Measurements from ENCODE around the gene EEA1. TPM values are rescaled to one million over a fixed set of nuclear protein-coding genes. Genes with fewer than 3 reads are reported as not detected.

Gene EEA1
- total and polyA plus RNA-seq, 4 experiments from 2014 or later: 2.8 to 16.4 (median 16.1) TPM

- intact Hi-C loops (cut with micrococcal nuclease): no loop called here
- H3K4me3 Mint-ChIP-seq: peak overlapping the region in 1 of 8 donors; percentile 32
- no peaks in the 10 kb centered on the region for H3K9me3 ChIP-seq (ENCODE audit: control insufficient read depth in 1 of 2, low read length in 2 of 2)
- POLR2A ChIA-PET (ENCODE audit: partially characterized antibody): no interaction called here
- peaks cover 22 to 32% of the 10 kb centered on the region in 2 donors for H3K36me3 Mint-ChIP-seq
- no peaks in the 10 kb centered on the region for H3K4me1 ChIP-seq (ENCODE audit: insufficient read depth, low read length)
- H3K27ac ChIP-seq (ENCODE audit: low read depth, low read length): no peak overlapping the region
- CTCF ChIA-PET (ENCODE audit: partially characterized antibody): interaction anchor here (1.3 kb wide), 1 partner anchor 520 kb away, joined by 3 read pairs; no protein-coding TSS in a partner anchor
- no peaks in the 10 kb centered on the region for H3K36me3 ChIP-seq (ENCODE audit: insufficient read depth, low read length)
- peaks cover 7 to 18% (median 16%) of the 10 kb centered on the region in 4 donors for H3K4me1 Mint-ChIP-seq
- peaks cover 0 to 2% (median 0%) of the 10 kb centered on the region in 8 donors for H3K9me3 Mint-ChIP-seq
- no peak for DNase-seq
- no peak overlapping the region for H3K27ac Mint-ChIP-seq
- no peaks in the 10 kb centered on the region for H3K27me3 Mint-ChIP-seq
- no peak overlapping the region for H3K4me3 ChIP-seq (ENCODE audit: low read length in 2 of 2)
- no peaks in the 10 kb centered on the region for H3K27me3 ChIP-seq (ENCODE audit: insufficient read depth, low read length)
Observed at GRCh38 chr12:92876496-92876895, 52.6 kb downstream of the EEA1 start.

GRCh38 chr12:92871116-92871515 lies 58.0 kb downstream of the EEA1 start:
- Mint-ChIP-seq H3K27ac (no peak overlapping the region), H3K4me1 (peaks cover 7 to 16% (median 15%) of the 10 kb centered on the region in 4 donors), H3K36me3 (peaks cover 3 to 4% of the 10 kb centered on the region in 2 donors), H3K27me3 (no peaks in the 10 kb centered on the region), H3K4me3 (no peak overlapping the region), H3K9me3 (no peaks in the 10 kb centered on the region)
- Histone ChIP-seq H3K27ac (ENCODE audit: low read depth, low read length) (no peak overlapping the region), H3K36me3 (ENCODE audit: insufficient read depth, low read length) (no peaks in the 10 kb centered on the region), H3K4me3 (ENCODE audit: low read length in 2 of 2) (no peak overlapping the region), H3K27me3 (ENCODE audit: insufficient read depth, low read length) (no peaks in the 10 kb centered on the region), H3K9me3 (ENCODE audit: control insufficient read depth in 1 of 2, low read length in 2 of 2) (no peaks in the 10 kb centered on the region), H3K4me1 (ENCODE audit: insufficient read depth, low read length) (no peaks in the 10 kb centered on the region)
- POLR2A ChIA-PET (ENCODE audit: partially characterized antibody): no interaction called here
- CTCF ChIA-PET (ENCODE audit: partially characterized antibody): no interaction called here
- intact Hi-C loops (cut with micrococcal nuclease): no loop called here
- DNase-seq: no peak

GRCh38 chr12:92866418-92866817 lies 62.7 kb downstream of the EEA1 start:
- ChIA-PET POLR2A (ENCODE audit: partially characterized antibody) (no interaction called here), CTCF (ENCODE audit: partially characterized antibody) (no interaction called here)
- H3K27ac Mint-ChIP-seq: no peak overlapping the region
- Histone ChIP-seq H3K36me3 (ENCODE audit: insufficient read depth, low read length) (no peaks in the 10 kb centered on the region), H3K9me3 (ENCODE audit: control insufficient read depth in 1 of 2, low read length in 2 of 2) (no peaks in the 10 kb centered on the region), H3K27ac (ENCODE audit: low read depth, low read length) (no peak overlapping the region), H3K27me3 (ENCODE audit: insufficient read depth, low read length) (no peaks in the 10 kb centered on the region), H3K4me3 (ENCODE audit: low read length in 2 of 2) (no peak overlapping the region), H3K4me1 (ENCODE audit: insufficient read depth, low read length) (no peaks in the 10 kb centered on the region)
- no peaks in the 10 kb centered on the region for H3K9me3 Mint-ChIP-seq
- H3K4me3 Mint-ChIP-seq: no peak overlapping the region
- H3K27me3 Mint-ChIP-seq: no peaks in the 10 kb centered on the region
- DNase-seq: no peak
- intact Hi-C loops (cut with micrococcal nuclease): no loop called here
- peaks cover 10 to 19% of the 10 kb centered on the region in 2 donors for H3K36me3 Mint-ChIP-seq
- peaks cover 4 to 15% (median 11%) of the 10 kb centered on the region in 4 donors for H3K4me1 Mint-ChIP-seq

- ChIA-PET CTCF (ENCODE audit: partially characterized antibody) (no interaction called here), POLR2A (ENCODE audit: partially characterized antibody) (no interaction called here)
- Mint-ChIP-seq H3K4me3 (no peak overlapping the region), H3K4me1 (peaks cover 4 to 10% (median 9%) of the 10 kb centered on the region in 4 donors), H3K27me3 (no peaks in the 10 kb centered on the region), H3K27ac (no peak overlapping the region), H3K36me3 (peaks cover 31 to 43% of the 10 kb centered on the region in 2 donors), H3K9me3 (no peaks in the 10 kb centered on the region)
- H3K4me1 ChIP-seq (ENCODE audit: insufficient read depth, low read length): no peaks in the 10 kb centered on the region
- no peaks in the 10 kb centered on the region for H3K27me3 ChIP-seq (ENCODE audit: insufficient read depth, low read length)
- no peaks in the 10 kb centered on the region for H3K9me3 ChIP-seq (ENCODE audit: control insufficient read depth in 1 of 2, low read length in 2 of 2)
- H3K36me3 ChIP-seq (ENCODE audit: insufficient read depth, low read length): no peaks in the 10 kb centered on the region
- H3K4me3 ChIP-seq (ENCODE audit: low read length in 2 of 2): no peak overlapping the region
- DNase-seq: no peak
- H3K27ac ChIP-seq (ENCODE audit: low read depth, low read length): no peak overlapping the region
- intact Hi-C loops (cut with micrococcal nuclease): loop anchor here (5.0 kb wide), 1 partner anchor 64 kb away; the partner anchor contains the start of gene EEA1
Observed at GRCh38 chr12:92863251-92863650, 65.8 kb downstream of the EEA1 start.

- Histone ChIP-seq H3K9me3 (ENCODE audit: control insufficient read depth in 1 of 2, low read length in 2 of 2) (no peaks in the 10 kb centered on the region), H3K4me1 (ENCODE audit: insufficient read depth, low read length) (no peaks in the 10 kb centered on the region), H3K27ac (ENCODE audit: low read depth, low read length) (no peak overlapping the region), H3K4me3 (ENCODE audit: low read length in 2 of 2) (no peak overlapping the region), H3K36me3 (ENCODE audit: insufficient read depth, low read length) (no peaks in the 10 kb centered on the region), H3K27me3 (ENCODE audit: insufficient read depth, low read length) (no peaks in the 10 kb centered on the region)
- Mint-ChIP-seq H3K36me3 (peaks cover 37 to 51% of the 10 kb centered on the region in 2 donors), H3K4me3 (no peak overlapping the region), H3K4me1 (peaks cover 4 to 10% (median 9%) of the 10 kb centered on the region in 4 donors), H3K27ac (no peak overlapping the region), H3K27me3 (no peaks in the 10 kb centered on the region), H3K9me3 (no peaks in the 10 kb centered on the region)
- CTCF ChIA-PET (ENCODE audit: partially characterized antibody): no interaction called here
- intact Hi-C loops (cut with micrococcal nuclease): loop anchor here (5.0 kb wide), 1 partner anchor 66 kb away; the partner anchor contains the start of gene EEA1
- DNase-seq: no peak
- POLR2A ChIA-PET (ENCODE audit: partially characterized antibody): no interaction called here
Observed at GRCh38 chr12:92861381-92861780, 67.7 kb downstream of the EEA1 start.

- intact Hi-C loops (cut with micrococcal nuclease): loop anchor here (5.0 kb wide), 1 partner anchor 67 kb away; the partner anchor contains the start of gene EEA1
- POLR2A ChIA-PET (ENCODE audit: partially characterized antibody): no interaction called here
- H3K4me1 Mint-ChIP-seq: peaks cover 4 to 10% (median 9%) of the 10 kb centered on the region in 4 donors
- no peaks in the 10 kb centered on the region for H3K4me1 ChIP-seq (ENCODE audit: insufficient read depth, low read length)
- H3K36me3 ChIP-seq (ENCODE audit: insufficient read depth, low read length): no peaks in the 10 kb centered on the region
- no peak for DNase-seq
- no peak overlapping the region for H3K4me3 Mint-ChIP-seq
- peak overlapping the region in 1 of 7 donors; percentile 36 for H3K27ac Mint-ChIP-seq
- no peaks in the 10 kb centered on the region for H3K27me3 Mint-ChIP-seq
- no peak overlapping the region for H3K27ac ChIP-seq (ENCODE audit: low read depth, low read length)
- H3K4me3 ChIP-seq (ENCODE audit: low read length in 2 of 2): no peak overlapping the region
- H3K9me3 Mint-ChIP-seq: no peaks in the 10 kb centered on the region
- H3K36me3 Mint-ChIP-seq: peaks cover 37 to 51% of the 10 kb centered on the region in 2 donors
- H3K27me3 ChIP-seq (ENCODE audit: insufficient read depth, low read length): no peaks in the 10 kb centered on the region
- CTCF ChIA-PET (ENCODE audit: partially characterized antibody): no interaction called here
- H3K9me3 ChIP-seq (ENCODE audit: control insufficient read depth in 1 of 2, low read length in 2 of 2): no peaks in the 10 kb centered on the region
Observed at GRCh38 chr12:92860521-92860920, 68.6 kb downstream of the EEA1 start.

GRCh38 chr12:92859650-92860386 lies 69.3 kb downstream of the EEA1 start:
- POLR2A ChIA-PET (ENCODE audit: partially characterized antibody): no interaction called here
- no peaks in the 10 kb centered on the region for H3K27me3 Mint-ChIP-seq
- no peak for DNase-seq

More at GRCh38 chr12:92859650-92860386, 69.3 kb downstream of the EEA1 start:
- H3K9me3 Mint-ChIP-seq: no peaks in the 10 kb centered on the region
- Histone ChIP-seq H3K9me3 (ENCODE audit: control insufficient read depth in 1 of 2, low read length in 2 of 2) (no peaks in the 10 kb centered on the region), H3K27me3 (ENCODE audit: insufficient read depth, low read length) (no peaks in the 10 kb centered on the region), H3K4me1 (ENCODE audit: insufficient read depth, low read length) (no peaks in the 10 kb centered on the region), H3K4me3 (ENCODE audit: low read length in 2 of 2) (no peak overlapping the region), H3K27ac (ENCODE audit: low read depth, low read length) (no peak overlapping the region), H3K36me3 (ENCODE audit: insufficient read depth, low read length) (no peaks in the 10 kb centered on the region)
- peaks cover 36 to 52% of the 10 kb centered on the region in 2 donors for H3K36me3 Mint-ChIP-seq
- H3K4me3 Mint-ChIP-seq: no peak overlapping the region
- H3K4me1 Mint-ChIP-seq: peaks cover 4 to 10% (median 8%) of the 10 kb centered on the region in 4 donors
- intact Hi-C loops (cut with micrococcal nuclease): loop anchor here (5.0 kb wide), 1 partner anchor 67 kb away; the partner anchor contains the start of gene EEA1
- CTCF ChIA-PET (ENCODE audit: partially characterized antibody): interaction anchor here (0.7 kb wide), 1 partner anchor 1479 kb away, joined by 4 read pairs; no protein-coding TSS in a partner anchor
- no peak overlapping the region for H3K27ac Mint-ChIP-seq

Data from CD4-positive, alpha-beta memory T cell (primary cell).